ENCODE measurements around the gene GUCY1B1.

Gene GUCY1B1

DNA sequence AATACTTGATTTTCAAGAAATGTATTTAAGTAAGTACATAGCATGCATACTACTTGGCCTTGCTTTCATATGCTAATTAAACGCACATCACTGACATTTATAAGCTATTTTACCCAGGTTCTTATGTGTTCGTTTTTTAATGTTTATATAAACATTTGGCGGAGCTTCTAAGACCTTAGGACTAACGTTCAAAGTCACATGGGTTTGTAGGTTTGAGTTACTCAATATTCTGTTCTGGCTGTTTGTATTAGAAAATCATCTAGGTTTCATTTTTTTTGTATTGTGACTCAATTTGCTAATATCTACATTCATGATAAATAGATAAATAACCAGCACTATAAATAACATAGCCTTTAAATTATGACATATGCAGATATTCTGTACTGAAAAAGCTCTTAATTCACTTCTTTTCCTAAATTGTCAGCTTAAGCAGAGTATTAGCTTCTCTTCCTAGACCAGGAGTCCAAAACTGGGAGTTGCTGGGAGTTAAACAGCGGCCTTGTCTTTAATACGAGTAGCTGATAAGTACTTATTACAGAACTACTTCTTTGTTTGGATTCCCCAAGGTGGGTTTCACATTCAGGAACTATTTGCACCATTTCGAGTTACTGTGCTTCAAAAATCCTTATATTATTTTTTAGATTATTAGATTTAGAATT is 42.0 kb downstream of the GUCY1B1 start:
- H3K27me3 Mint-ChIP-seq = peaks cover 1% of the 10 kb centered on the region
- no peaks in the 10 kb centered on the region for H3K9me3 Mint-ChIP-seq (ENCODE audit: low read depth)
- no peak overlapping the region for H3K27ac Mint-ChIP-seq
- H3K4me1 Mint-ChIP-seq (ENCODE audit: low read depth) = no peaks in the 10 kb centered on the region
- no peak overlapping the region for H3K4me3 Mint-ChIP-seq
- no peaks in the 10 kb centered on the region for H3K36me3 Mint-ChIP-seq

DNA sequence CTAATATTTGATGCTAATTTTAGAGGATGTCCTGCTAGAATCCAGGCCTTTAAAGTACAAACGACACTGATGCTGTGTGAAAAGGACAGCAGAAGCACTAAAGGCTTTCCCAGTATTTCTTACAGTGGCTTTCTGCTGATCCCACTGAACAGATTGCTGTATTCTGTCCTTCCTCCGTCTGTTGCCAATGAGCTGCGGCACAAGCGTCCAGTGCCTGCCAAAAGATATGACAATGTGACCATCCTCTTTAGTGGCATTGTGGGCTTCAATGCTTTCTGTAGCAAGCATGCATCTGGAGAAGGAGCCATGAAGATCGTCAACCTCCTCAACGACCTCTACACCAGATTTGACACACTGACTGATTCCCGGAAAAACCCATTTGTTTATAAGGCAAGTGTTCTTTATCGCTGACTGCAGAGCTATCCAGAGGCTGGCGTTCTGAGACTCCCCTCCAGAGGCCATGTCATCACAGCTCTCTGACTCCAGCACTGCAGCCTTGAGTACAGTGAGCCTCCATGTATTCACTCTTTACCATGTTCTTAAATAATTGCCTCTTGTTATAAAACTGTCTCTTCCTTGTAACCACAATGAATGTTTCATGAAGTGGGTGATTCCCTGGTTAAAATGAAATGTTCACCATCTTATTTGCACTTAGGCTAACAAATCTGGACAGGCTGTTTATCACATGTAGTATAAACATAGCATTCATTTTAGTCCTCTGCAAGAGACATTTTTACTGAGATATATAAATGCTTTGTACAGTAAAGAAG is 43.6 kb downstream of the GUCY1B1 start:
- Mint-ChIP-seq H3K27ac (no peak overlapping the region), H3K4me3 (no peak overlapping the region), H3K4me1 (ENCODE audit: low read depth) (no peaks in the 10 kb centered on the region), H3K9me3 (ENCODE audit: low read depth) (no peaks in the 10 kb centered on the region), H3K36me3 (no peaks in the 10 kb centered on the region), H3K27me3 (no peaks in the 10 kb centered on the region)

DNA sequence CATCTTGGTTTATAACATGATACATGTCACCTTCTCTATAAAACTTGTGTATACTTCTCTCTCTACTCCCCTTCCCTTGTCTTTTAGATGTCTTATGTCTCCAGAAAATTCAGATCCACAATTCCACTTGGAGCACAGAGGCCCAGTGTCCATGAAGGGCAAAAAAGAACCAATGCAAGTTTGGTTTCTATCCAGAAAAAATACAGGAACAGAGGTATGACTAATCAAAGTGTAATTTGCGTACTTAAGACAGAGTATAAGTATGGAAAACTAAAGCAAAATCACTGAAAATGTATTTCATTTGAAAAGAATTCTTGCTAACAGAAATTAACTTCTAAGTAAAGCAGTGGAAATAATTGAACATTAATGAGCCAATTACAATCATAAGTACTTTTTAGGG is 46.2 kb downstream of the GUCY1B1 start:
- Mint-ChIP-seq H3K4me1 (ENCODE audit: low read depth) (no peaks in the 10 kb centered on the region), H3K9me3 (ENCODE audit: low read depth) (no peaks in the 10 kb centered on the region), H3K27ac (no peak overlapping the region), H3K36me3 (no peaks in the 10 kb centered on the region), H3K27me3 (no peaks in the 10 kb centered on the region), H3K4me3 (no peak overlapping the region)

DNA sequence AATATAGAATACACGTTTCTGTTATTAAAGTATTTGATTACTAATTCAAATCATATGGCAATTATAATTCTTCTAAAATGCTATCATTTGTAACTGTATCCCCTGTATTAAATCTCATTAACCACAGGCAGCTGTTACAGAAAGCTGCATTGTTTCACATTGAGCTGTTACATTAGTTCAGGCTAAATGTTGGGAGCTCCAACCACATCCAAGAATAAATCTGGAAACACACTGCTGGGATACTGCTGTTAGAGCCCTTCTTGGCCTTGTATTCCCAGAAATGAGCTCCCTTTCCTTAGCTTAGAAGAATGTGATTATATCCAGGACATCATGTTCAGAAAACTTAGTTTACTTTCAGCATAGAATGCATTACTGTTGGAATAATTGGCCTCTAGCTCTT is 48.2 kb downstream of the GUCY1B1 start:
- Mint-ChIP-seq H3K4me3 (no peak overlapping the region), H3K4me1 (ENCODE audit: low read depth) (no peaks in the 10 kb centered on the region), H3K27ac (no peak overlapping the region), H3K27me3 (no peaks in the 10 kb centered on the region), H3K36me3 (no peaks in the 10 kb centered on the region), H3K9me3 (ENCODE audit: low read depth) (no peaks in the 10 kb centered on the region)

DNA sequence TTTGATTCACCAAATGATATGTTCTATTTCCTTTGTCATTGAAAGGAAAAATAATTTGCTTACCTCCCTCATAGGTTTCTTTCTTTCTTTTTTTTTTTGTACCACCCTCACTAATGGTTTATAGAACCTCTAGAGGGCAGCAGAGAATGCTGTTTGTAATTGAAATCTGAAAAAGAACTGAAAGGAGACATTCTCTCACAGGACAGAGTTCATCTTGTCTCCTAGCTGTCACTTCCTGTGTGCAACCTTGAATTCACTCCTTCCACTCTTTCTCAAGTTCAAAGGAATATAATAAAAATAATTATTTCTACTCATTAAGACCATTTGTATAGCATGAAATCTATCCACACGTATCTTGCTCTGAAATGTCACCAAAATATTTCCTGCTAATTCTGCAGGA is 51.0 kb downstream of the GUCY1B1 start:
- Mint-ChIP-seq H3K4me1 (ENCODE audit: low read depth) (no peaks in the 10 kb centered on the region), H3K27me3 (peaks cover 1% of the 10 kb centered on the region), H3K27ac (no peak overlapping the region), H3K4me3 (no peak overlapping the region), H3K36me3 (no peaks in the 10 kb centered on the region), H3K9me3 (ENCODE audit: low read depth) (no peaks in the 10 kb centered on the region)

DNA sequence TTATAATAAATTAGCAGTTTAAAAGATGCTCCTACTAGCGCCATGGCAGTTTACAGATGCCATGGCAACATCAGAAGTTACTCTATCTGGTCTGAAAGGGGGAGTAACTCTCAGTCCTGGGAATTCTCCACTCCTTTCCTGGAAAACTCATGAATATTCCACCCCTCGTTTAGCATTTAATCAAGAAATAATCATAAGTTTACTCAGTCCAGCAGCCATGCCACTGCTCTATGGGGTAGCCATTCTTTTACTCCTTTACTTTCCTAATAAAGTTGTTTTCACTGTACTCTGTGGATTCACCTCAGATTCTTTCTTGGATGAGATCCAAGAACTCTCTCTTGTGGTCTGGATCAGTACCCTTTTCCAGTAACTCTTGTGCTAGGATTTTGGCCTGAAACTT is 52.3 kb downstream of the GUCY1B1 start:
- Mint-ChIP-seq H3K36me3 (no peaks in the 10 kb centered on the region), H3K4me1 (ENCODE audit: low read depth) (no peaks in the 10 kb centered on the region), H3K9me3 (ENCODE audit: low read depth) (no peaks in the 10 kb centered on the region), H3K4me3 (no peak overlapping the region), H3K27me3 (peaks cover 5% of the 10 kb centered on the region), H3K27ac (no peak overlapping the region)

DNA sequence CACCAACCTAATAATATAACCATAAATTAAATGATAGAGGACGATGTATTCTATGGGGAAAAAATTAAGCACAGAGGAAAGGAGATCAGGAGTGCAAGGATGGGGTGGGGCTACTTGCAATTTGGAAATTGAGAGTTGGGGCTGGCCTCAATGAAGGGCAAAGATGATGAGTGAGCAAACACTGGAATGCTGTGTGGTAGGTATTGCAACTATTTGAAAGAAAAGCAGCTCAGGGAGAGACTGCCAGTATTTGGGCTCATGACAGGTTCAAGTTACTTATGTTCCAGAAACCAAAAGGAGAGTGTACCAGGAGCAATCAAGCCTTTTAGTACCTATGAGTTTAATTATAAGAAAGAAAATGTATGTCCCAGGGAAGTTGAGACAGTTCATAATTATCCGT is 59.8 kb downstream of the GUCY1B1 start:
- Mint-ChIP-seq H3K27me3 (peaks cover 10% of the 10 kb centered on the region), H3K4me3 (no peak overlapping the region), H3K36me3 (no peaks in the 10 kb centered on the region), H3K9me3 (ENCODE audit: low read depth) (no peaks in the 10 kb centered on the region), H3K4me1 (ENCODE audit: low read depth) (no peaks in the 10 kb centered on the region), H3K27ac (no peak overlapping the region)

DNA sequence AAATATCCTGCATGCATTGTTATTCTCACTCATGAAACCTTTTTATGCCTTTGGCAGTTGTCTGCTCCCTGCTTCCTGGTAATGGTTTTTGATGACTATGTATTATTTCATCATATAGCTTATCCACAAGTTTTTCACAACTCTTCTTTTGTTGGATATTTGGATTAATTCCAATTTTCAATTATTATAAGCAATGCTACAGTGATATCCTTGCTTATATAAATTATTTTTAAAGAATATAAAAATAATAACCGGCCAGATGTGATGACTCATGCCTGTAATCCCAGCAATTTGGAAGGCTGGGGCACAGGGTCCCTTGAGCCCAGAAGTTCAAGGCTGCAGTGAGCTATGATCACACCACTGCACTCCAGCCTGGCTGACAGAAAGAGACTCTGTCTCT is 60.2 kb downstream of the GUCY1B1 start:
- Mint-ChIP-seq H3K36me3 (no peaks in the 10 kb centered on the region), H3K27me3 (peaks cover 10% of the 10 kb centered on the region), H3K4me1 (ENCODE audit: low read depth) (no peaks in the 10 kb centered on the region), H3K27ac (no peak overlapping the region), H3K4me3 (no peak overlapping the region), H3K9me3 (ENCODE audit: low read depth) (no peaks in the 10 kb centered on the region)

DNA sequence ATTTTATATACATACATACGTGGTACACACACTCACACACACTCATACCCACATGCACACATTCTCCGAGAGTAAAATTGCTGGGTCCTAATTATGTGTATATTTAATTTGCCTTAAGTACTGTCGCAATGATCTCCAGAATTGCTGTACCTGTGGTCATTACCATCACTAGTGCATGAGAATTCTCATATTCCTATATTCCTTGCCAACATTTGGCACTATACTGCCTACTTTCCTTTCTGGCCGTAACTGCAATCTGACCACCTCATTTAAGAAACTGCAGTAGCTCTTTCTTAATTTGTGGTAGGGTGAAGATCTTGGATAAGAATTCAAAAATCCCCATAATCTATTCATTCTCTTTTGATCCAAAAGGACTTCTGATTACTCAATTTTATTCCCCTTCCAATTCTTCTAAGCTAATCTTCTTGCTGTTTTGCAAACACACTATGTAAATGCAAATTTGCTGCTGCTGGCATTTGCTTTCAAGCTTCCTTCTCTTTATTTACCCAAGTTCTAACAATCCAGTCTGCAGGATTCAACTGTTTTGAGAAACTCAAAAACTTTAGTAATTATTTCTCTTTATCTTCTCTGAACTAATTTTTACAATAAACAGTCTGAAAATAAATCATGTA is 62.2 kb downstream of the GUCY1B1 start:
- Mint-ChIP-seq H3K27me3 (peaks cover 11% of the 10 kb centered on the region), H3K9me3 (ENCODE audit: low read depth) (no peaks in the 10 kb centered on the region), H3K27ac (no peak overlapping the region), H3K4me3 (no peak overlapping the region), H3K36me3 (no peaks in the 10 kb centered on the region), H3K4me1 (ENCODE audit: low read depth) (no peaks in the 10 kb centered on the region)

DNA sequence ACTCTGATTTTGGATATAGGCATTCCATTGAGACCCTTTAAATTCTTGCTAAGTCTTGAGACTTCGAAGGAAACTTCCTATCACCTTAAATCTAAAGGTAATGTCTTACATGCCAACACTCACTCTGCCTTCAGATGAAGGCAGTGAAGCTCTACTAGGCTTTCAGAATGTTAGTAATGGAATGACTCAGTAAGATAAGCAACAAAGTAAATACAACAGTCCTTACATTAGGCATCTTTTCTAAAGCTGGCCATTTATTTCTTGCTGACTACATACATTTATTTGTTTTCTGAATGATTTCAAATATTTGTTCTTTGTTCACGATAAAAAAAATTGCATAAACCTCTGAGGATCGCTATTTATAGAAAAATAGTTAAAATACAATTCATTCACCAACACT is 63.8 kb downstream of the GUCY1B1 start:
- H3K36me3 Mint-ChIP-seq = no peaks in the 10 kb centered on the region
- peaks cover 11% of the 10 kb centered on the region for H3K27me3 Mint-ChIP-seq
- no peaks in the 10 kb centered on the region for H3K9me3 Mint-ChIP-seq (ENCODE audit: low read depth)
- no peak overlapping the region for H3K4me3 Mint-ChIP-seq
- H3K27ac Mint-ChIP-seq = no peak overlapping the region
- H3K4me1 Mint-ChIP-seq (ENCODE audit: low read depth) = no peaks in the 10 kb centered on the region

DNA sequence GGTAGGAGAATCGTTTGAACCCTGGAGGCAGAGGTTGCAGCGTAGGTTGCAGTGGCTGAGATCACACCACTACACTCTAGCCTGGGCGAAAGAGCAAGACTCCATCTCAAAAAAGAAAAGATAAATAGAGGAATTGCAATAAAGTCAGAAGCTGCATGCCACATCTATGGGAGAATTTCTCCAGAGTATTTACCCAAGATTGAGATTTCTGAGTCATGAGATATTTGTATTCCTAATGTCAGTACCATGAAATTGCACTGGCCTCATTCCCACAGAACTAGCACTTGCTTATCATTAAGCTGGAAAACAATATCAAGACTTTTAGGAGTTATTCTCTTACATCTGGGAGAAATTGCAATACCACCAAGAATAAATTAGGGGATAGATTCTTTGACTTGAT is 69.8 kb downstream of the GUCY1B1 start:
- H3K9me3 Mint-ChIP-seq (ENCODE audit: low read depth) = no peaks in the 10 kb centered on the region
- no peak overlapping the region for H3K27ac Mint-ChIP-seq
- H3K36me3 Mint-ChIP-seq = no peaks in the 10 kb centered on the region
- H3K4me1 Mint-ChIP-seq (ENCODE audit: low read depth) = no peaks in the 10 kb centered on the region
- peaks cover 6% of the 10 kb centered on the region for H3K27me3 Mint-ChIP-seq
- no peak overlapping the region for H3K4me3 Mint-ChIP-seq

DNA sequence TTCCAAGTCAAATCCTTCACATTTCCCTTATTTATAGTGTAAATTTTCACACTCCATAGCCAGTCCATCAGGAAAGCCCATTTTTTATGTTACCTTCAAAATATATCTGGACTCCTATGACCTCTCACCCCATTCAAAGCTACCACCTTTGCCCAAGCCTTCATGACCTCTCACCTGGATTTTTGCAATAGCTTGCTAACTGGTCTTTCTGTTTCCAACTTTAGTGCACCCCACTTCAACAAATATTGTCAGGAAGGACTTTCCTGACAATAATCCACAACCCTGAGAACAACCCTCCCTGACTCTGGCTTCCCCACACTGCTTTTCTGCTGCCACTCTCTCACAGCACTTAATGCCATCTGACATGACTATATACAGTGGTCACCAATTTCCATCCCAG is 73.8 kb downstream of the GUCY1B1 start:
- H3K27ac Mint-ChIP-seq = no peak overlapping the region
- no peaks in the 10 kb centered on the region for H3K36me3 Mint-ChIP-seq
- H3K27me3 Mint-ChIP-seq = no peaks in the 10 kb centered on the region
- H3K4me1 Mint-ChIP-seq (ENCODE audit: low read depth) = no peaks in the 10 kb centered on the region
- H3K9me3 Mint-ChIP-seq (ENCODE audit: low read depth) = no peaks in the 10 kb centered on the region
- H3K4me3 Mint-ChIP-seq = no peak overlapping the region

DNA sequence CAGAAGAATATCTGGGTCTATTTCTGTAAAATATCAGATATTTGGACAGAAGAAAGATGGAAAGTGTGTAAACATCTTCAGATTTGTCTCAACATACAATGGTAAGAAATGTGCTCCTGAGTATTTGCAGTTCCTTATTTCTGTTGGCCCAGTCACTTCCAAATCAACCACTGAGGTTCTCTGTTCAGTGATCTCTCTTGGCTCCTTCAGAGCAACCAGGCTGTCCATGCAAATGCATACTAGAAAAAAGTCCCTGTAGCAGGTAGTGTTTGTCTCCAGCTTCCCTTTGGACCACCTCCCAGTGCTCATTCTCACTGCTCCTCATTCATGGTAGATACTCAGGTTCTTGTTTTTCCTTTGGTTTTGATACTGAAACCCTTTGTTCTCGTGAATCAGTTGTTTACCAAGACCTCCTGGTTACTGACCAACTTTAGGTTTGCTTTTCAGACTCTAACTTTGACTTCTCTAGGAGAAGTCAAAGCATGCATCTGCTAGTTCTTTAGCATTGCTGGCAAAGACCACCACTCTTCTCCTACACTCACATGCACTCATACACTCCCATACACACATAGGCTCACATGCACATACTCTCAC is 78.5 kb downstream of the GUCY1B1 start:
- Mint-ChIP-seq H3K36me3 (no peaks in the 10 kb centered on the region), H3K4me1 (ENCODE audit: low read depth) (no peaks in the 10 kb centered on the region), H3K4me3 (no peak overlapping the region), H3K27ac (no peak overlapping the region), H3K27me3 (peaks cover 4% of the 10 kb centered on the region), H3K9me3 (ENCODE audit: low read depth) (no peaks in the 10 kb centered on the region)

DNA sequence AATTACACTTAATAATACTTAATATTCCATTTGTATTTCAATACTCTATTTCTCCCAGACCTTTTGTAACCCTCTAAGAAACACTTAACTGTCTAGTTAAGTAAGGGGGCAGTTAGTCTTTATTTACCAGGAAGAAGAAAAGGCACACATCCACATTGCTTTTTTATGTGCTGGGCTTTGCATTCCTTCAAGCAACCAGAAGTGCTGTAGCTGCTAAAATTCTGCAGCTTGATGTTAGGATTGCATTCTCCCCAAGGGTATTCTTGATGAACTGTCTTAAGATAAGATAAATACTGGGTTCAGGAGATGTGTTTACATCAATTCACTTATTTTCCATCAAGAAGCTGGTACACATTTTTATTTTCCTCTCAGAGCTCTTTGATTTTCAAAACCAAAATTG is 83.3 kb downstream of the GUCY1B1 start:
- Mint-ChIP-seq H3K4me3 (no peak overlapping the region), H3K9me3 (ENCODE audit: low read depth) (no peaks in the 10 kb centered on the region), H3K36me3 (no peaks in the 10 kb centered on the region), H3K27ac (no peak overlapping the region), H3K4me1 (ENCODE audit: low read depth) (no peaks in the 10 kb centered on the region), H3K27me3 (peaks cover 6% of the 10 kb centered on the region)

DNA sequence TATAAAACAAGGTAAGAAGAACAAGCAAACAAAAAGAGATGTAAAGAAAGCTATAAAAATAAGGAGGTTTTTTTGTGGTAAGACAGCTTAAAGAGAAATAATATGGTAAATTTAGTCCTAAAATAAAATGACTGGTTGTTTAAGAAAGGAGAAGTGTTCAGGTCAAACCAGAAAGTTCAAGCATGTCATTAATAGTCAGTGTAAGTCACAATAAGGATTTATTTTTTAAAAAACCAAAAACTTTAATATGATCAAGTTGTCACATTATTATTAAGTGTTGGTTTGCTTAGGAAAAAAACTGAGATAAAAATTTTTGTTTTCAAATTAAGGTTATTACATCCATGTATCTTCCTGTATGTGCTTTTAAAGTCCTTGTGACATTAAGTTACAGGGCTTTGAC is 88.1 kb downstream of the GUCY1B1 start:
- H3K9me3 Mint-ChIP-seq (ENCODE audit: low read depth) = no peaks in the 10 kb centered on the region
- no peaks in the 10 kb centered on the region for H3K4me1 Mint-ChIP-seq (ENCODE audit: low read depth)
- H3K36me3 Mint-ChIP-seq = no peaks in the 10 kb centered on the region
- H3K27ac Mint-ChIP-seq = no peak overlapping the region
- H3K27me3 Mint-ChIP-seq = peaks cover 2% of the 10 kb centered on the region
- H3K4me3 Mint-ChIP-seq = no peak overlapping the region
